Smooth muscle cell (in vitro differentiated cells): ENCODE measurements around the gene PIM3. TPM values are rescaled to one million over a fixed set of nuclear protein-coding genes. Genes with fewer than 3 reads are reported as not detected.

Source experiments
- DNase-seq: peaks from one replicate; lab custom pipeline; 2025; ENCODE audit not compliant: unreplicated experiment; lab: John Stamatoyannopoulos, UW
- H2AFZ ChIP-seq: fragments of 200-600 bp; sonication (generic); 2 replicates; pipeline ENCODE4 v1.6.0; 2016; ENCODE audit warnings: antibody characterized with exemption, low read depth, mild to moderate bottlenecking
- H3F3A ChIP-seq: fragments of 200-600 bp; sonication (generic); 2 replicates; pipeline ENCODE4 v1.6.0; 2017; ENCODE audit warnings: antibody characterized with exemption, low read depth
- H3K27ac ChIP-seq: fragments of 200-600 bp; sonication (generic); 2 replicates; pipeline ENCODE4 v1.5.1; 2016; ENCODE audit warnings: low read depth, mild to moderate bottlenecking
- H3K27me3 ChIP-seq: fragments of 200-600 bp; sonication (generic); 2 replicates; pipeline ENCODE4 v1.6.1; 2016; ENCODE audit warnings: low read depth, mild to moderate bottlenecking
- H3K36me3 ChIP-seq: fragments of 200-600 bp; sonication (generic); 2 replicates; pipeline ENCODE4 v1.5.1; 2016; ENCODE audit warnings: low read depth
- H3K4me1 ChIP-seq: fragments of 200-600 bp; sonication (generic); 2 replicates; pipeline ENCODE4 v1.5.1; 2016; ENCODE audit warnings: low read depth
- H3K4me2 ChIP-seq: fragments of 200-600 bp; sonication (generic); 2 replicates; pipeline ENCODE4 v1.6.0; 2016; ENCODE audit warnings: mild to moderate bottlenecking
- H3K4me3 ChIP-seq: fragments of 200-600 bp; sonication (generic); 2 replicates; pipeline ENCODE4 v1.5.1; 2016; ENCODE audit warnings: mild to moderate bottlenecking
- H3K79me2 ChIP-seq: fragments of 200-600 bp; sonication (generic); 2 replicates; pipeline ENCODE4 v1.6.0; 2016; ENCODE audit warnings: low read depth, mild to moderate bottlenecking
- H3K9ac ChIP-seq: fragments of 200-600 bp; sonication (generic); 2 replicates; pipeline ENCODE4 v1.6.0; 2016; ENCODE audit warnings: low read depth
- H3K9me3 ChIP-seq: fragments of 200-600 bp; sonication (generic); replicated peaks from 2 replicates; pipeline ENCODE4 v1.5.1; 2016; ENCODE audit warnings: low read depth
- H4K20me1 ChIP-seq: fragments of 200-600 bp; sonication (generic); 2 replicates; pipeline ENCODE4 v1.6.0; 2016; ENCODE audit warnings: low read depth
- CTCF ChIP-seq: fragments of 200-600 bp; sonication (generic); IDR thresholded peaks from 2 replicates; pipeline ENCODE4 v1.5.1; 2017; ENCODE audit warnings: borderline replicate concordance, mild to moderate bottlenecking, antibody characterized with exemption; ENCODE audit not compliant: insufficient read depth, poor library complexity, severe bottlenecking
- WGBS: methylation state at CpG from one replicate; pipeline ENCODE4 v1.1.7; 2016; ENCODE audit warnings: low lambda C conversion rate; 5-methylcytosine and 5-hydroxymethylcytosine counted together
- polyA plus RNA-seq: library from polyadenylated mRNA; unstranded; fragments of >200 nt; fragmentation: Nextera tagmentation; extraction: Ambion mirVana; gene quantifications from 2 replicates; pipeline ENCODE4 v1.2.1, GENCODE V29; 2016
- total RNA-seq: library from RNA; depleted of rRNA; stranded (reverse); fragments of >200 nt; gene quantifications from 2 replicates; pipeline ENCODE4 v1.2.3, GENCODE V29; 2014

PIM3 gene
- total and polyA plus RNA-seq, 2 experiments from 2014 or later: 19.1 to 43.3 TPM

- no peak overlapping the region for H3K9ac ChIP-seq
- DNase-seq: no peak
- H3F3A ChIP-seq: no peaks in the 10 kb centered on the region
- no peak overlapping the region for H3K4me3 ChIP-seq
- no peaks in the 10 kb centered on the region for H3K27me3 ChIP-seq
- H4K20me1 ChIP-seq: peaks cover under 1% of the 10 kb centered on the region
- no peak overlapping the region for H3K4me2 ChIP-seq
- H3K79me2 ChIP-seq: peaks cover 20% of the 10 kb centered on the region
- WGBS: 99% methylated on average over 18 of the region's 18 CpGs
- no peak for TF ChIP-seq CTCF
- peaks cover 4% of the 10 kb centered on the region for H3K4me1 ChIP-seq
- no peaks in the 10 kb centered on the region for H3K9me3 ChIP-seq
- H3K27ac ChIP-seq: no peak overlapping the region
- no peaks in the 10 kb centered on the region for H3K36me3 ChIP-seq
- no peak overlapping the region for H2AFZ ChIP-seq
Measured at GRCh38 chr22:49920859-49921258, 39.7 kb upstream of the PIM3 start.

- Histone ChIP-seq H3K36me3 (no peaks in the 10 kb centered on the region), H3F3A (no peaks in the 10 kb centered on the region), H3K27ac (no peak overlapping the region), H2AFZ (no peak overlapping the region), H3K4me2 (no peak overlapping the region), H3K79me2 (peaks cover 12% of the 10 kb centered on the region), H3K4me1 (peaks cover 4% of the 10 kb centered on the region), H3K9ac (no peak overlapping the region), H4K20me1 (no peaks in the 10 kb centered on the region), H3K9me3 (no peaks in the 10 kb centered on the region), H3K27me3 (no peaks in the 10 kb centered on the region), H3K4me3 (no peak overlapping the region)
- TF ChIP-seq CTCF: no peak
- no peak for DNase-seq
- WGBS: 94% methylated on average over 35 of the region's 35 CpGs
Measured at GRCh38 chr22:49921508-49922278, 38.9 kb upstream of the PIM3 start.

GRCh38 chr22:49922484-49922883, 38.1 kb upstream of the PIM3 start:
- Histone ChIP-seq H3K4me2 (no peak overlapping the region), H3K9me3 (no peaks in the 10 kb centered on the region), H3K27ac (no peak overlapping the region), H3K36me3 (no peaks in the 10 kb centered on the region), H3K79me2 (peaks cover 4% of the 10 kb centered on the region), H2AFZ (no peak overlapping the region), H3K9ac (no peak overlapping the region), H3K4me1 (peaks cover 4% of the 10 kb centered on the region), H3F3A (no peaks in the 10 kb centered on the region), H3K27me3 (no peaks in the 10 kb centered on the region), H4K20me1 (no peaks in the 10 kb centered on the region), H3K4me3 (no peak overlapping the region)
- 91% methylated on average over 18 of the region's 22 CpGs for WGBS
- DNase-seq: no peak
- TF ChIP-seq CTCF: no peak

- Histone ChIP-seq H3K4me2 (no peak overlapping the region), H3K27me3 (no peaks in the 10 kb centered on the region), H3K36me3 (no peaks in the 10 kb centered on the region), H3K4me3 (no peak overlapping the region), H4K20me1 (no peaks in the 10 kb centered on the region), H3F3A (no peaks in the 10 kb centered on the region), H3K9me3 (no peaks in the 10 kb centered on the region), H3K79me2 (no peaks in the 10 kb centered on the region), H3K4me1 (peaks cover 4% of the 10 kb centered on the region), H3K27ac (no peak overlapping the region), H2AFZ (no peak overlapping the region), H3K9ac (no peak overlapping the region)
- no peak for DNase-seq
- TF ChIP-seq CTCF: no peak
- WGBS: over 99% methylated on average over 19 of the region's 25 CpGs
Measured at GRCh38 chr22:49922926-49923325, 37.6 kb upstream of the PIM3 start.
